Measurements from ENCODE around the gene ARID1A. TPM values are rescaled to one million over a fixed set of nuclear protein-coding genes. Genes with fewer than 3 reads are reported as not detected.

The ARID1A gene
- 14.0 and 16.7 TPM in 2 replicates for total RNA-seq (2012; rRNA removed)
- 39.4 and 40.7 TPM in 2 replicates for polyA plus RNA-seq (2012; rRNA removed)
- polyA plus RNA-seq (2012; cell fraction: cytosol; rRNA removed): 21.1 and 38.8 TPM in 2 replicates
- polyA plus RNA-seq (2012; cell fraction: nucleus; rRNA removed; ENCODE audit: low replicate concordance): 89.6 and 144 TPM in 2 replicates
- Bru-seq, nascent RNA: percentile 96 among the genes with signal in this experiment
- percentile 95 among the genes with signal in this experiment for BruChase-seq, experiment 1, labeled RNA remaining after a 6-hour chase
- BruChase-seq, experiment 2, labeled RNA remaining after a 2-hour chase: percentile 94 among the genes with signal in this experiment
- long read RNA-seq, transcript ARID1A-217 (1 exons, 3,046 nt): major isoform, 20 of 51 reads
- long read RNA-seq, partial matches to known transcripts: 27 of 51 reads
- long read RNA-seq, other reads (novel, unspliced or antisense): 4 of 51 reads

GRCh38 chr1:26695356-26696118 lies at the start of gene ARID1A:
Gene ARID1A, plus strand, starts transcription at chr1:26696015. Its CDS starts 389 bp downstream, at chr1:26696404.
- Histone ChIP-seq H2AFZ (replicated peaks; ENCODE audit: low read length, poor library complexity) (peak within 1 kb of the TSS; percentile 94), H3K36me3 (ENCODE audit: control insufficient read depth, insufficient read depth, low read length) (no peaks in the 10 kb centered on the region), H3K18ac (ENCODE audit: low read depth, low read length) (peak within 1 kb of the TSS; percentile 68), H3K56ac (ENCODE audit: extremely low read depth, insufficient read depth, low read length) (peak within 1 kb of the TSS; percentile 81), H3K4me2 (ENCODE audit: low read depth, low read length) (peak within 1 kb of the TSS; percentile 94), H2BK120ac (ENCODE audit: low read depth, low read length) (peak within 1 kb of the TSS; percentile 86), H4K20me1 (ENCODE audit: insufficient read depth, low read length) (peaks cover 30% of the 10 kb centered on the region), H3K27ac (ENCODE audit: insufficient read depth, low read length) (peak within 1 kb of the TSS; percentile 95), H3K27me3 (ENCODE audit: control insufficient read depth, insufficient read depth, low read length) (no peaks in the 10 kb centered on the region), H4K91ac (ENCODE audit: insufficient read depth, low read depth, low read length) (peak within 1 kb of the TSS; percentile 81), H2BK20ac (ENCODE audit: low read depth, low read length) (peak within 1 kb of the TSS; percentile 48; the same call in 1 of the 2 replicates), H3K4me1 (ENCODE audit: control insufficient read depth, insufficient read depth, low read length) (peaks cover 15% of the 10 kb centered on the region), H3K9me1 (ENCODE audit: insufficient read depth, low read length) (peaks cover 6% of the 10 kb centered on the region; the same call in 1 of the 2 replicates), H2AK9ac (replicated peaks; ENCODE audit: low read depth, low read length, poor library complexity) (peak within 1 kb of the TSS; percentile 96), H3K9ac (ENCODE audit: low read depth, low read length) (peak within 1 kb of the TSS; percentile 77), H3K79me1 (ENCODE audit: low read depth in 1 of 2, low read length in 2 of 2) (peaks cover 7 to 29% of the 10 kb centered on the region in 2 experiments; a peak in 3 of 4 replicates), H4K5ac (ENCODE audit: low read depth, low read length) (peak within 1 kb of the TSS; percentile 61), H3K4ac (ENCODE audit: low read depth, low read length) (peak within 1 kb of the TSS; percentile 87), H3K14ac (replicated peaks; ENCODE audit: low read depth, low read length) (peak within 1 kb of the TSS; percentile 98), H3K9me3 (ENCODE audit: control insufficient read depth, insufficient read depth, low read length) (no peaks in the 10 kb centered on the region), H3K23ac (ENCODE audit: low read depth, low read length) (peak within 1 kb of the TSS; percentile 98), H3K4me3 (ENCODE audit: insufficient read depth, low read depth, low read length) (peak within 1 kb of the TSS; percentile 89), H2BK15ac (ENCODE audit: low read depth, low read length) (peak within 1 kb of the TSS; percentile 26; the same call in 1 of the 3 replicates), H2AK5ac (ENCODE audit: low read depth, low read length) (peak within 1 kb of the TSS; percentile 80), H2BK5ac (ENCODE audit: low read depth, low read length, poor library complexity, severe bottlenecking) (peak within 1 kb of the TSS; percentile 86), H4K8ac (ENCODE audit: low read depth in 2 of 2, low read length in 2 of 2) (peak within 1 kb of the TSS; percentile 35 to 93)
- no TSS peak for BruUV-seq (replicated peaks)
- in situ Hi-C loops (cut with MboI; ENCODE audit: low sequenced_read_pairs) (no loop called here), intact Hi-C loops (cut with micrococcal nuclease) (loop anchor here (5.0 to 10.0 kb wide), 2 partner anchors 93 to 169 kb away; partner anchors contain the start of gene SFN), dilution Hi-C loops (cut with HindIII; ENCODE audit: low sequenced_read_pairs, unreplicated experiment) (no loop called here)
- 0% methylated on average over 1 of the region's 80 CpGs; no CpG with 5 or more reads in 1 of the 2 experiments for WGBS, 2 experiments (ENCODE audit: extremely low coverage in 2 of 2, insufficient read length in 1 of 2)
- CTCF ChIA-PET: interaction anchor here (1.8 kb wide), 1 partner anchor 93 kb away, joined by 5 read pairs; no protein-coding TSS in a partner anchor
- ATAC-seq (ENCODE audit: low read depth) (peak; percentile 68), DNase-seq (peak; percentile 97)
- POLR2A ChIA-PET (ENCODE audit: unreplicated experiment): no interaction called here
- TF ChIP-seq MAFK (IDR thresholded peaks at IDR 0.05; ENCODE audit: low read depth, low read length) (no peak), RCOR1 (IDR thresholded peaks at IDR 0.05; ENCODE audit: insufficient replicate concordance, low read length) (no peak), RAD21 (IDR thresholded peaks at IDR 0.05; ENCODE audit: low read length) (peak; percentile 50), NFE2L2 (IDR thresholded peaks at IDR 0.05; ENCODE audit: low read depth, low read length) (no peak), BHLHE40 (IDR thresholded peaks at IDR 0.05; ENCODE audit: low read depth, low read length) (peak; percentile 45; the same call in 1 of the 2 replicates), CTCF (conservative IDR thresholded peaks at IDR 0.05; ENCODE audit: low read depth, low read length) (0 out of 2 replicates have a peak, but pooled peaks have one; percentile 12), MXI1 (IDR thresholded peaks at IDR 0.05; ENCODE audit: borderline replicate concordance, low read depth, low read length) (peak; percentile 58; the same call in 1 of the 2 replicates), POLR2A (IDR thresholded peaks at IDR 0.05; ENCODE audit: low read depth, low read length) (peak; percentile 74), MAZ (IDR thresholded peaks at IDR 0.05; ENCODE audit: borderline replicate concordance, low read depth, low read length) (peak; percentile 99), RFX5 (IDR thresholded peaks at IDR 0.05; ENCODE audit: low read depth, low read length) (no peak; the same call in 1 of the 2 replicates), CHD1 (IDR thresholded peaks at IDR 0.05; ENCODE audit: low read depth, low read length) (no peak), ELK1 (IDR thresholded peaks at IDR 0.05; ENCODE audit: borderline replicate concordance, low read depth, low read length) (no peak), SMC3 (IDR thresholded peaks at IDR 0.05; ENCODE audit: low read depth, low read length) (peak; percentile 44)
